ENCODE results near the gene KIAA1217. TPM values are rescaled to one million over a fixed set of nuclear protein-coding genes. Genes with fewer than 3 reads are reported as not detected.
A peak's percentile ranks its signal among the peaks of the same experiment; 100 is the strongest.

Gene KIAA1217, protein sequence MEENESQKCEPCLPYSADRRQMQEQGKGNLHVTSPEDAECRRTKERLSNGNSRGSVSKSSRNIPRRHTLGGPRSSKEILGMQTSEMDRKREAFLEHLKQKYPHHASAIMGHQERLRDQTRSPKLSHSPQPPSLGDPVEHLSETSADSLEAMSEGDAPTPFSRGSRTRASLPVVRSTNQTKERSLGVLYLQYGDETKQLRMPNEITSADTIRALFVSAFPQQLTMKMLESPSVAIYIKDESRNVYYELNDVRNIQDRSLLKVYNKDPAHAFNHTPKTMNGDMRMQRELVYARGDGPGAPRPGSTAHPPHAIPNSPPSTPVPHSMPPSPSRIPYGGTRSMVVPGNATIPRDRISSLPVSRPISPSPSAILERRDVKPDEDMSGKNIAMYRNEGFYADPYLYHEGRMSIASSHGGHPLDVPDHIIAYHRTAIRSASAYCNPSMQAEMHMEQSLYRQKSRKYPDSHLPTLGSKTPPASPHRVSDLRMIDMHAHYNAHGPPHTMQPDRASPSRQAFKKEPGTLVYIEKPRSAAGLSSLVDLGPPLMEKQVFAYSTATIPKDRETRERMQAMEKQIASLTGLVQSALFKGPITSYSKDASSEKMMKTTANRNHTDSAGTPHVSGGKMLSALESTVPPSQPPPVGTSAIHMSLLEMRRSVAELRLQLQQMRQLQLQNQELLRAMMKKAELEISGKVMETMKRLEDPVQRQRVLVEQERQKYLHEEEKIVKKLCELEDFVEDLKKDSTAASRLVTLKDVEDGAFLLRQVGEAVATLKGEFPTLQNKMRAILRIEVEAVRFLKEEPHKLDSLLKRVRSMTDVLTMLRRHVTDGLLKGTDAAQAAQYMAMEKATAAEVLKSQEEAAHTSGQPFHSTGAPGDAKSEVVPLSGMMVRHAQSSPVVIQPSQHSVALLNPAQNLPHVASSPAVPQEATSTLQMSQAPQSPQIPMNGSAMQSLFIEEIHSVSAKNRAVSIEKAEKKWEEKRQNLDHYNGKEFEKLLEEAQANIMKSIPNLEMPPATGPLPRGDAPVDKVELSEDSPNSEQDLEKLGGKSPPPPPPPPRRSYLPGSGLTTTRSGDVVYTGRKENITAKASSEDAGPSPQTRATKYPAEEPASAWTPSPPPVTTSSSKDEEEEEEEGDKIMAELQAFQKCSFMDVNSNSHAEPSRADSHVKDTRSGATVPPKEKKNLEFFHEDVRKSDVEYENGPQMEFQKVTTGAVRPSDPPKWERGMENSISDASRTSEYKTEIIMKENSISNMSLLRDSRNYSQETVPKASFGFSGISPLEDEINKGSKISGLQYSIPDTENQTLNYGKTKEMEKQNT (N-terminal part only)
- total RNA-seq = 10 to 100 TPM; 10.1 to 15.9 (median 12.5) TPM

DNA sequence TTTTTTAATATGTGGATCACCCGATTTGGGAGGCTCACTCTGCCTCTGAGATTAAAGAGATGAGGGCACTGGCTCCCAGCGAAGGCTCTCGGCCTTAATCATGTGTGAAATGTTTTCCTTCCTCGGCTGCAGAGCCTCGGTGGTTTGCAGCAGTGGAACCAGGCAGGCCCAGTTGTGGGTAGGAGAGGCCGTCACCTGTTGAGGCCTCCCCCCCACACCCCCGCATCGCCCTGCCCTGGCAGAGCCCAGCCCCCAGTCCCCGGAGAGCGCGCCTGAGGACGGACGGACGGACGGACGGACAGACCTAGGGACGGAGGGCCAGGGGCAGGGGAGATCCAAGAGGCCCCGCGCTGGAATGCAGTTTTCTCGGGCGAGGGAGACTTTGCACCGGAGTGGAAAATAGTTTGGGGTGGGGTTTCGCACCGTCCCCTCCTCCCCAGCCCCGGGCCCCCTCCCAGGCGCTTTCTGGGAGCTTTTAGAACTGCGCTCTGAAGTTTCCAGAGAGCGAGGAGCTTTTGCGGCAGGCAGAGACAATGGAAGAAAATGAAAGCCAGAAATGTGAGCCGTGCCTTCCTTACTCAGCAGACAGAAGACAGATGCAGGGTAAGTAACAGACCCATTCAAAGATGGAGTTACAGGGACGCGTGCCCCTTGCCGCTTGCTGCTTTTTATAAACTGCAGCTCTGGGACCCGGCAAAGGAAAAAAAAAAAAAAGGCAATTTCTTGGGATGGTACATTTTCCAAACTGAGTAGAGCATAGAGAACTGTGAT lies at the start of gene KIAA1217:
Gene KIAA1217 (plus strand): TSS at position 478 of the 771 bp plus-strand sequence. CDS start 56 bp downstream, at position 534.
- H3K27me3 ChIP-seq = no peaks in the 10 kb centered on the region
- H3K4me3 ChIP-seq = peak within 1 kb of the TSS; percentile 59 to 70 (median 64)
- no peak for DNase-seq (ENCODE audit: extremely low spot score)
- H3K27ac ChIP-seq (replicated peaks in 1 of 4) = peak within 1 kb of the TSS; percentile 84 to 89 (median 86)
- no peaks in the 10 kb centered on the region for H3K36me3 ChIP-seq
- peaks cover 24 to 44% (median 39%) of the 10 kb centered on the region in 4 donors for H3K4me1 ChIP-seq
- intact Hi-C loops (cut with DNase I) = no loop called here
- TF ChIP-seq, protein P1, sequence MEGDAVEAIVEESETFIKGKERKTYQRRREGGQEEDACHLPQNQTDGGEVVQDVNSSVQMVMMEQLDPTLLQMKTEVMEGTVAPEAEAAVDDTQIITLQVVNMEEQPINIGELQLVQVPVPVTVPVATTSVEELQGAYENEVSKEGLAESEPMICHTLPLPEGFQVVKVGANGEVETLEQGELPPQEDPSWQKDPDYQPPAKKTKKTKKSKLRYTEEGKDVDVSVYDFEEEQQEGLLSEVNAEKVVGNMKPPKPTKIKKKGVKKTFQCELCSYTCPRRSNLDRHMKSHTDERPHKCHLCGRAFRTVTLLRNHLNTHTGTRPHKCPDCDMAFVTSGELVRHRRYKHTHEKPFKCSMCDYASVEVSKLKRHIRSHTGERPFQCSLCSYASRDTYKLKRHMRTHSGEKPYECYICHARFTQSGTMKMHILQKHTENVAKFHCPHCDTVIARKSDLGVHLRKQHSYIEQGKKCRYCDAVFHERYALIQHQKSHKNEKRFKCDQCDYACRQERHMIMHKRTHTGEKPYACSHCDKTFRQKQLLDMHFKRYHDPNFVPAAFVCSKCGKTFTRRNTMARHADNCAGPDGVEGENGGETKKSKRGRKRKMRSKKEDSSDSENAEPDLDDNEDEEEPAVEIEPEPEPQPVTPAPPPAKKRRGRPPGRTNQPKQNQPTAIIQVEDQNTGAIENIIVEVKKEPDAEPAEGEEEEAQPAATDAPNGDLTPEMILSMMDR (IDR thresholded peaks at IDR 0.05) = no peak
- TF ChIP-seq EP300 (IDR thresholded peaks at IDR 0.05) (no peak), POLR2AphosphoS5 (IDR thresholded peaks at IDR 0.05) (peak in 1 of 2 donors; percentile 21)
- H3K9me3 ChIP-seq = no peaks in the 10 kb centered on the region
- WGBS = under 1% methylated on average over 22 of the region's 34 CpGs

DNA sequence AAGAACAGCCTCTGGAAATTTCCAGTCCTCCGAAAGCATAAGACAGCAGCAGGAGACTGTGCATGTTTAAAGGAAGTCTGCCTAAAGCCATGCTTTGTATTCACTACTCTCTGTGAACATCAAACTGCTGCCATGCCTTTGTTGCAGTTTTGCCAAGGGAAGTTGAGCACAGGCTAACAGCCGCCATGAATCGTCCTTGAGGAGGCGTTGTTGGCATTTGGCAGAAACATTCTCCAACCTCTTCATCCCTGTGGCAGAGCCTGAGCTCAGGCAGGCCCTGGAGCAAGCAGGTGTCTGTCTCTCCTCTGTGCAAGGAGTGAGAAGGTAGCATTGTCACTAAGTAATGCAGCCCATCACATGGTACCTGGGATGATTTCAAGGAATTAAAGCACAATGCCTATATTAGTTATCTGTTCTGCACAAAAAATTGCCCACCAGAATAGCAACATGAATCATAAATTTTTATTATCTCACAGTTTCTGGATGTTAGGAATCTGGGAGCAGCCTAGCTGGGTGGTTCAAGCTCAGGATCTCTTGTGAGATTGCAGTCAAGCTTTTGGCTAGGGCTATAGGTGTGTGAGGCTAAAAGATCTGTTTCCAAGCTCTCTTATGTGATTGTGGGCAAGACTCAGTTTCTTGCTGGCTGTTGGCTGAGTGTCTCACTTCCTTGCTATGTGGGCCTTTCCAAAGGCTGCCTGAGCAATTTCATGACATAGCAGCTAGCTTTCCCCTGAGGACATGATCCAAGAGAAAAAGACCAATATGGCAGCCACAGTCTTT lies 46.5 kb upstream of the KIAA1217 start:
- Histone ChIP-seq H3K36me3 (no peaks in the 10 kb centered on the region), H3K9me3 (peaks cover 0 to 9% (median 6%) of the 10 kb centered on the region in 4 donors), H3K27ac (replicated peaks in 1 of 4) (no peak overlapping the region), H3K4me1 (no peaks in the 10 kb centered on the region), H3K27me3 (no peaks in the 10 kb centered on the region), H3K4me3 (no peak overlapping the region)
- DNase-seq (ENCODE audit: extremely low spot score) = peak; percentile 86
- WGBS = 51% methylated on average over 4 of the region's 4 CpGs
- intact Hi-C loops (cut with DNase I) = no loop called here
- TF ChIP-seq, protein P1 (IDR thresholded peaks at IDR 0.05) = no peak
- no peak for TF ChIP-seq EP300 (IDR thresholded peaks at IDR 0.05)

DNA sequence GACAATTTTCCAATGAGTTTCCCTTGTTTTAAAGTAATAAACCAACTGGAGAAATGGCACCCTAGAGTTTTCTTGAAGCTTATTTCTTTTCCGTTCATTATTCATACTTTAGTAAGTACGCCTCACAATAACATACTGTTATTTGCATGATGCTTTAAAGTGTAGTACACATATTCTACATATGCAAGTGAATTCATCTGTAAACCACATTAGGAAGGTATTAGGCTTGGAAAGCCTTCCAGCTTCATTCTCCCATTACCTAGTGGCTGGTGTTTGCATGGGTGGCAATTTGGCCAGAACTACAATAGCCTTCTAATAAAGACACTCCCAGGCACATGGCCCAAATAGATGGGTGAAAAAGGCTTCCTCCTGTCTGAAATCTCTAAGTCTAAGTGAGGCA lies 45.5 kb upstream of the KIAA1217 start:
- TF ChIP-seq POLR2A (IDR thresholded peaks at IDR 0.05; ENCODE audit: low read depth) (no peak), EP300 (IDR thresholded peaks at IDR 0.05) (no peak), POLR2AphosphoS5 (IDR thresholded peaks at IDR 0.05) (no peak)
- TF ChIP-seq, protein P1 (IDR thresholded peaks at IDR 0.05) = no peak
- no peaks in the 10 kb centered on the region for H3K9me3 ChIP-seq
- no peak overlapping the region for H3K27ac ChIP-seq (replicated peaks in 1 of 4)
- DNase-seq (ENCODE audit: extremely low spot score) = no peak
- H3K27me3 ChIP-seq = no peaks in the 10 kb centered on the region
- H3K36me3 ChIP-seq = no peaks in the 10 kb centered on the region
- no peak overlapping the region for H3K4me3 ChIP-seq
- H3K4me1 ChIP-seq = peaks cover 0 to 6% (median 0%) of the 10 kb centered on the region in 4 donors
- intact Hi-C loops (cut with DNase I) = no loop called here
- WGBS = 92% methylated on average over 2 of the region's 2 CpGs

All from esophagus muscularis mucosa (tissue), 4 donors.